A549 (cell line): Measurements from ENCODE around the gene GPBAR1. TPM values are rescaled to one million over a fixed set of nuclear protein-coding genes. Genes with fewer than 3 reads are reported as not detected.

Source experiments
- ATAC-seq, 2 experiments: fragments of 200-7000 bp in 1 of 2; fragments of >200 bp in 1 of 2; cut with Nextera tagmentation in 1 of 2; cut with Tn5 transposase in 1 of 2; 3 replicates each; pipeline versions ENCODE4 v1.8.0 to v1.9.1; 2018 to 2020; ENCODE audit warnings: mild to moderate bottlenecking in 1 of 2, moderate library complexity in 1 of 2
- CTCF ChIA-PET: fragments of 300-600 bp; sonication (Branson Sonifier 250); formaldehyde crosslinking; extraction: SDS; loops from one replicate; lab custom pipeline; 2021; ENCODE audit warnings: antibody characterized with exemption, inconsistent platforms; lab: Yijun Ruan, JAX
- POLR2A ChIA-PET: fragments of 350-600 bp; formaldehyde crosslinking; extraction: SDS; loops from one replicate; lab custom pipeline; 2021; ENCODE audit warnings: antibody characterized with exemption, inconsistent platforms; lab: Yijun Ruan, JAX
- DNase-seq, 2 experiments: peaks; one replicate each; pipeline versions ENCODE4 v3.0.0 to v3.0.0-alpha.2; 2011 to 2016; ENCODE audit warnings: low read depth in 1 of 2, low spot score in 1 of 2
- FAIRE-seq: peaks from 2 replicates; lab custom pipeline; 2011; peaks lifted over from hg19 to GRCh38; lab: Jason Lieb, UNC
- H3K27ac ChIP-seq, 2 experiments: fragments of >200 bp; sonication (Bioruptor Twin); formaldehyde crosslinking; 3 replicates each; pipeline ENCODE4 v1.5.1; 2016 to 2017
- H3K4me1 ChIP-seq: fragments of >200 bp; sonication (Bioruptor Twin); formaldehyde crosslinking; 3 replicates; pipeline ENCODE4 v1.6.1; 2016
- H3K4me2 ChIP-seq: fragments of >200 bp; sonication (Bioruptor Twin); formaldehyde crosslinking; 3 replicates; pipeline ENCODE4 v1.6.1; 2016
- H3K4me3 ChIP-seq: fragments of >200 bp; sonication (Bioruptor Twin); formaldehyde crosslinking; 3 replicates; pipeline ENCODE4 v1.5.1; 2016
- H3K9me3 ChIP-seq: fragments of >200 bp; sonication (Bioruptor Twin); formaldehyde crosslinking; 3 replicates; pipeline ENCODE4 v1.6.1; 2016
- ATOH8 ChIP-seq: fragments of 250-450 bp; sonication (Bioruptor Pico); IDR thresholded peaks from 2 replicates; pipeline ENCODE4 v1.5.0; 2020; ENCODE audit warnings: low read depth, mild to moderate bottlenecking, moderate library complexity
- CBX8 ChIP-seq: fragments of 200-600 bp; sonication (generic); IDR thresholded peaks from 2 replicates; pipeline ENCODE4 v1.6.1; 2016
- CHD4 ChIP-seq: fragments of 200-600 bp; sonication (generic); IDR thresholded peaks from 2 replicates; pipeline ENCODE4 v1.6.1; 2016; ENCODE audit warnings: antibody characterized with exemption, mild to moderate bottlenecking, borderline replicate concordance
- EHMT2 ChIP-seq: fragments of 200-600 bp; sonication (generic); IDR thresholded peaks from 2 replicates; pipeline ENCODE4 v1.6.1; 2016; ENCODE audit warnings: antibody characterized with exemption, low read depth, mild to moderate bottlenecking, moderate library complexity
- EP300 ChIP-seq, 2 experiments: fragments of >200 bp; sonication (Bioruptor Twin); formaldehyde crosslinking; IDR thresholded peaks; 2 replicates in 1 of 2; 3 replicates in 1 of 2; pipeline ENCODE4 v1.6.1; 2016 to 2017
- ESRRA ChIP-seq: fragments of 150-350 bp; IDR thresholded peaks from 2 replicates; pipeline ENCODE4 v1.6.1; 2014; ENCODE audit warnings: mild to moderate bottlenecking, low read length, borderline replicate concordance
- FOSL2 ChIP-seq, 2 experiments: fragments of 450-650 bp in 1 of 2; fragments of >200 bp in 1 of 2; sonication (Bioruptor Twin) in 1 of 2; formaldehyde crosslinking; IDR thresholded peaks; 2 replicates each; pipeline versions ENCODE4 v1.5.0 to v1.6.1; 2016 to 2020; ENCODE audit warnings: mild to moderate bottlenecking in 1 of 2, moderate library complexity in 1 of 2
- GATA3 ChIP-seq: IDR thresholded peaks from 2 replicates; pipeline ENCODE4 v1.6.1; 2012; ENCODE audit warnings: borderline replicate concordance
- HDAC2 ChIP-seq: fragments of 200-600 bp; sonication (generic); IDR thresholded peaks from 2 replicates; pipeline ENCODE4 v1.6.1; 2016
- HMGXB4 ChIP-seq: fragments of 250-450 bp; sonication (Bioruptor Pico); IDR thresholded peaks from 2 replicates; pipeline ENCODE4 v1.5.0; 2021; ENCODE audit warnings: mild to moderate bottlenecking, moderate library complexity, borderline replicate concordance
- HOXB5 ChIP-seq: fragments of 250-450 bp; sonication (Bioruptor Pico); IDR thresholded peaks from 2 replicates; pipeline ENCODE4 v1.5.0; 2020; ENCODE audit warnings: mild to moderate bottlenecking, moderate library complexity
- JUNB ChIP-seq: fragments of >200 bp; sonication (Bioruptor Twin); formaldehyde crosslinking; IDR thresholded peaks from 2 replicates; pipeline ENCODE4 v1.6.1; 2016
- KDM1A ChIP-seq: fragments of 200-600 bp; sonication (generic); IDR thresholded peaks from 2 replicates; pipeline ENCODE4 v1.6.1; 2016; ENCODE audit warnings: low read depth, mild to moderate bottlenecking
- PBX3 ChIP-seq: IDR thresholded peaks from 2 replicates; pipeline ENCODE4 v1.6.1; 2012
- POLR2AphosphoS2 ChIP-seq: conservative IDR thresholded peaks from 2 replicates; pipeline ENCODE4 v1.6.1; 2012; ENCODE audit warnings: low read length, improper control_type of control experiment, inconsistent platforms
- RAD21 ChIP-seq, 2 experiments: fragments of >200 bp in 1 of 2; sonication (Bioruptor Twin) in 1 of 2; formaldehyde crosslinking in 1 of 2; IDR thresholded peaks in 1 of 2; conservative IDR thresholded peaks in 1 of 2; 2 replicates in 1 of 2; 3 replicates in 1 of 2; pipeline ENCODE4 v1.6.1; 2012 to 2018; ENCODE audit warnings: inconsistent platforms in 1 of 2
- RARB ChIP-seq: fragments of 250-450 bp; sonication (Bioruptor Pico); IDR thresholded peaks from 2 replicates; pipeline ENCODE4 v1.8.0; 2021; ENCODE audit warnings: mild to moderate bottlenecking, moderate library complexity
- RCOR1 ChIP-seq: fragments of 150-350 bp; IDR thresholded peaks from 2 replicates; pipeline ENCODE4 v1.6.1; 2014; ENCODE audit warnings: antibody characterized with exemption, low read length, low read depth
- REST ChIP-seq: fragments of 200-600 bp; sonication (generic); IDR thresholded peaks from 2 replicates; pipeline ENCODE4 v1.6.1; 2016; ENCODE audit warnings: antibody characterized with exemption, mild to moderate bottlenecking, moderate library complexity
- ZFP36 ChIP-seq: fragments of 450-650 bp; IDR thresholded peaks from 2 replicates; pipeline ENCODE4 v1.6.1; 2014; ENCODE audit warnings: borderline replicate concordance; ENCODE audit not compliant: partially characterized antibody
- WGBS: methylation state at CpG from one replicate; pipeline ENCODE4 v1.1.6; 2017; ENCODE audit errors: missing lambda C conversion rate; 5-methylcytosine and 5-hydroxymethylcytosine counted together
- polyA plus RNA-seq, 4 experiments: library from polyadenylated mRNA; depleted of rRNA in 3 of 4; stranded (reverse); fragments of >200 nt; fragmentation: RNase III in 1 of 4; extraction: RNeasy Plus Mini Kit Qiagen cat#74134 plus additional on column Dnase treatment in 1 of 4; gene quantifications; 2 replicates in 3 of 4; 3 replicates in 1 of 4; pipeline ENCODE4 v1.2.3, GENCODE V29; 2011 to 2017

The GPBAR1 gene
- polyA plus RNA-seq, 2 of the 4 experiments (the other 2 are of a cell fraction): 0.06 to 0.12 TPM

- CTCF ChIA-PET: interaction anchor here (0.7 to 2.7 kb wide), 3 partner anchors 9 to 243 kb away, joined by 3 to 8 read pairs (median 4); no protein-coding TSS in a partner anchor
- FAIRE-seq (no peak), DNase-seq (no peak), ATAC-seq (no peak)
- WGBS: 81% methylated on average over 2 of the region's 2 CpGs
- Histone ChIP-seq H3K9me3 (no peaks in the 10 kb centered on the region), H3K4me3 (no peak overlapping the region), H3K4me1 (peaks cover 35% of the 10 kb centered on the region), H3K4me2 (peak overlapping the region; percentile 93), H3K27ac (no peak overlapping the region)
- POLR2A ChIA-PET: interaction anchor here (0.5 kb wide), 1 partner anchor 158 kb away, joined by 3 read pairs; no protein-coding TSS in a partner anchor
- no peak for TF ChIP-seq ATOH8
- TF ChIP-seq REST: no peak
- no peak for TF ChIP-seq HOXB5 (CRISPR knock-in tag)
- TF ChIP-seq EP300 (IDR thresholded peaks at IDR 0.05): no peak
- TF ChIP-seq RARB (CRISPR knock-in tag): no peak
- TF ChIP-seq KDM1A: no peak
Measured at GRCh38 chr2:218219934-218220333, 40.9 kb upstream of the GPBAR1 start.

GRCh38 chr2:218221000-218221399 lies 39.8 kb upstream of the GPBAR1 start:
- DNase-seq: no peak
- ChIA-PET POLR2A (no interaction called here), CTCF (interaction anchor here (2.7 kb wide), 1 partner anchor 8 kb away, joined by 8 read pairs; no protein-coding TSS in a partner anchor)
- no peak for TF ChIP-seq PBX3
- TF ChIP-seq RAD21 (conservative IDR thresholded peaks at IDR 0.05 in 1 of 2, IDR thresholded peaks at IDR 0.05 in 1 of 2): no peak
- TF ChIP-seq FOSL2 (IDR thresholded peaks at IDR 0.05): no peak
- no peak for TF ChIP-seq FOSL2 (CRISPR knock-in tag; IDR thresholded peaks at IDR 0.05)
- TF ChIP-seq RCOR1: no peak
- TF ChIP-seq ZFP36: no peak
- TF ChIP-seq CBX8: no peak
- no peak for TF ChIP-seq CHD4
- no peak for TF ChIP-seq POLR2AphosphoS2
- no peak for TF ChIP-seq HDAC2
- TF ChIP-seq EHMT2: no peak
- no peak for TF ChIP-seq RARB (CRISPR knock-in tag)
- TF ChIP-seq JUNB: no peak
- no peak for TF ChIP-seq GATA3
- TF ChIP-seq ESRRA: no peak
- no peak for TF ChIP-seq HMGXB4 (CRISPR knock-in tag)
- FAIRE-seq: no peak
- Histone ChIP-seq H3K27ac (no peak overlapping the region), H3K9me3 (no peaks in the 10 kb centered on the region), H3K4me2 (no peak overlapping the region), H3K4me1 (peaks cover 34% of the 10 kb centered on the region), H3K4me3 (no peak overlapping the region)
- no peak for ATAC-seq
- 92% methylated on average over 5 of the region's 5 CpGs for WGBS
